HL-60 (cell line): ENCODE measurements around the gene SLC39A3.

Experiments
- TF ChIP-seq, protein P1 (sequence below): IDR thresholded peaks from 2 replicates; pipeline ENCODE4 v1.6.1; 2012; ENCODE audit warnings: low read depth; ENCODE audit not compliant: insufficient replicate concordance
- TF ChIP-seq, protein P2 (sequence below): IDR thresholded peaks from one replicate; pipeline ENCODE4 v1.5.1; 2011; ENCODE audit warnings: low read length, control low read depth, inconsistent platforms; ENCODE audit not compliant: insufficient read depth

- TF ChIP-seq, protein P1, sequence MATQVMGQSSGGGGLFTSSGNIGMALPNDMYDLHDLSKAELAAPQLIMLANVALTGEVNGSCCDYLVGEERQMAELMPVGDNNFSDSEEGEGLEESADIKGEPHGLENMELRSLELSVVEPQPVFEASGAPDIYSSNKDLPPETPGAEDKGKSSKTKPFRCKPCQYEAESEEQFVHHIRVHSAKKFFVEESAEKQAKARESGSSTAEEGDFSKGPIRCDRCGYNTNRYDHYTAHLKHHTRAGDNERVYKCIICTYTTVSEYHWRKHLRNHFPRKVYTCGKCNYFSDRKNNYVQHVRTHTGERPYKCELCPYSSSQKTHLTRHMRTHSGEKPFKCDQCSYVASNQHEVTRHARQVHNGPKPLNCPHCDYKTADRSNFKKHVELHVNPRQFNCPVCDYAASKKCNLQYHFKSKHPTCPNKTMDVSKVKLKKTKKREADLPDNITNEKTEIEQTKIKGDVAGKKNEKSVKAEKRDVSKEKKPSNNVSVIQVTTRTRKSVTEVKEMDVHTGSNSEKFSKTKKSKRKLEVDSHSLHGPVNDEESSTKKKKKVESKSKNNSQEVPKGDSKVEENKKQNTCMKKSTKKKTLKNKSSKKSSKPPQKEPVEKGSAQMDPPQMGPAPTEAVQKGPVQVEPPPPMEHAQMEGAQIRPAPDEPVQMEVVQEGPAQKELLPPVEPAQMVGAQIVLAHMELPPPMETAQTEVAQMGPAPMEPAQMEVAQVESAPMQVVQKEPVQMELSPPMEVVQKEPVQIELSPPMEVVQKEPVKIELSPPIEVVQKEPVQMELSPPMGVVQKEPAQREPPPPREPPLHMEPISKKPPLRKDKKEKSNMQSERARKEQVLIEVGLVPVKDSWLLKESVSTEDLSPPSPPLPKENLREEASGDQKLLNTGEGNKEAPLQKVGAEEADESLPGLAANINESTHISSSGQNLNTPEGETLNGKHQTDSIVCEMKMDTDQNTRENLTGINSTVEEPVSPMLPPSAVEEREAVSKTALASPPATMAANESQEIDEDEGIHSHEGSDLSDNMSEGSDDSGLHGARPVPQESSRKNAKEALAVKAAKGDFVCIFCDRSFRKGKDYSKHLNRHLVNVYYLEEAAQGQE, result no peak
- TF ChIP-seq, protein P2, sequence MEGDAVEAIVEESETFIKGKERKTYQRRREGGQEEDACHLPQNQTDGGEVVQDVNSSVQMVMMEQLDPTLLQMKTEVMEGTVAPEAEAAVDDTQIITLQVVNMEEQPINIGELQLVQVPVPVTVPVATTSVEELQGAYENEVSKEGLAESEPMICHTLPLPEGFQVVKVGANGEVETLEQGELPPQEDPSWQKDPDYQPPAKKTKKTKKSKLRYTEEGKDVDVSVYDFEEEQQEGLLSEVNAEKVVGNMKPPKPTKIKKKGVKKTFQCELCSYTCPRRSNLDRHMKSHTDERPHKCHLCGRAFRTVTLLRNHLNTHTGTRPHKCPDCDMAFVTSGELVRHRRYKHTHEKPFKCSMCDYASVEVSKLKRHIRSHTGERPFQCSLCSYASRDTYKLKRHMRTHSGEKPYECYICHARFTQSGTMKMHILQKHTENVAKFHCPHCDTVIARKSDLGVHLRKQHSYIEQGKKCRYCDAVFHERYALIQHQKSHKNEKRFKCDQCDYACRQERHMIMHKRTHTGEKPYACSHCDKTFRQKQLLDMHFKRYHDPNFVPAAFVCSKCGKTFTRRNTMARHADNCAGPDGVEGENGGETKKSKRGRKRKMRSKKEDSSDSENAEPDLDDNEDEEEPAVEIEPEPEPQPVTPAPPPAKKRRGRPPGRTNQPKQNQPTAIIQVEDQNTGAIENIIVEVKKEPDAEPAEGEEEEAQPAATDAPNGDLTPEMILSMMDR, result no peak
Observed at GRCh38 chr19:2719232-2719735, 20.5 kb downstream of the SLC39A3 start.
